ENCODE data around the gene FBXO34. TPM values are rescaled to one million over a fixed set of nuclear protein-coding genes. Genes with fewer than 3 reads are reported as not detected.
"Not testable (repeated sequence)": the region's sequence is repeated elsewhere in the genome, so short reads cannot be mapped to it uniquely, and the experiment has no call there.

FBXO34 gene
- total RNA-seq, 1 donor from 2014 or later: 17.9 TPM

GRCh38 chr14:55382483-55382882 lies 111.3 kb downstream of the FBXO34 start:
- DNase-seq (ENCODE audit: low spot score): no peak

GRCh38 chr14:55383056-55383466 lies 111.8 kb downstream of the FBXO34 start:
- not testable (repeated sequence) for DNase-seq (ENCODE audit: low spot score)

- DNase-seq (ENCODE audit: low spot score): no peak
These were observed 112.4 kb downstream of the FBXO34 start for GRCh38 chr14:55383541-55384140.

GRCh38 chr14:55384536-55384935 lies 113.3 kb downstream of the FBXO34 start:
- no peak for DNase-seq (ENCODE audit: low spot score)

- DNase-seq (ENCODE audit: low spot score): no peak
These were observed 115.0 kb downstream of the FBXO34 start for GRCh38 chr14:55386037-55386808.

- DNase-seq (ENCODE audit: low spot score): no peak
These were observed 115.9 kb downstream of the FBXO34 start for GRCh38 chr14:55387121-55387520.

- no peak for DNase-seq (ENCODE audit: low spot score)
These were observed 116.9 kb downstream of the FBXO34 start for GRCh38 chr14:55388160-55388559.

GRCh38 chr14:55389330-55389729 lies 118.1 kb downstream of the FBXO34 start:
- no peak for DNase-seq (ENCODE audit: low spot score)

GRCh38 chr14:55398679-55399078 lies 127.5 kb downstream of the FBXO34 start:
- DNase-seq (ENCODE audit: low spot score): no peak

GRCh38 chr14:55399183-55399582 lies 128.0 kb downstream of the FBXO34 start:
- DNase-seq (ENCODE audit: low spot score): no peak

GRCh38 chr14:55399852-55400251 lies 128.6 kb downstream of the FBXO34 start:
- DNase-seq (ENCODE audit: low spot score): no peak

- DNase-seq (ENCODE audit: low spot score): no peak
These were observed 130.5 kb downstream of the FBXO34 start for GRCh38 chr14:55401751-55402150.

Other genes starting within 250 kb of the FBXO34 start
- gene WDHD1, start 244.3 kb upstream of the FBXO34 start, total RNA-seq: 3.6 TPM
- 29.2 TPM for gene SOCS4, start 244.2 kb upstream of the FBXO34 start, total RNA-seq
- 89.6 TPM for gene MAPK1IP1L, start 219.8 kb upstream of the FBXO34 start, total RNA-seq
- gene LGALS3, start 142.2 kb upstream of the FBXO34 start, total RNA-seq: 241 TPM
- not detected for gene DLGAP5, start 79.8 kb upstream of the FBXO34 start, total RNA-seq
- 8.1 TPM for gene ATG14, start 140.4 kb downstream of the FBXO34 start, total RNA-seq
- not detected for gene TBPL2, start 169.2 kb downstream of the FBXO34 start, total RNA-seq